GM19438 (cell line): ENCODE results near the gene COX7B2.

Experiments
- ATAC-seq: cut with Tn5 transposase; IDR thresholded peaks from one replicate; pipeline ENCODE4 v1.9.1; 2021; ENCODE audit warnings: low read depth; ENCODE audit not compliant: unreplicated experiment

COX7B2 gene

GRCh38 chr4:46894826-46895225 lies 14.2 kb downstream of the COX7B2 start:
- no peak for ATAC-seq

DNA sequence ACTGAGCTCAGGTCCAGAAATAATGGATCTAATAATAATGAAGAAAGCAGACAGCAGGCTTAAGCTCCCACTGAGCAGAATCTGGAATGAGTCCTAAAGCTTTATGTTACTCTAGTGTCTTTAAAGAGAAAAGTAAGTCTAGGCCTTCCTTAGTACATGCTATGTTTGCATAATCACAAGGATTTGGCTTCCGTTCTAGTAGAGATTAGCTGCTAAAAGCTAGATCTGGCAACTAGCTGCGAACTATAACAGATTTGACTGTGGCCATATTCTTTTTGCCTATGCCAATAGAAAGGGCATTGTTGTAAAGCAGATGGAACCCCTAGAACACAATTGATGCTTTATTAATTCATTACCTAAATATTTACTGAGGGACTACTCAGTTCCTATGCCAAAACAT lies 19.0 kb downstream of the COX7B2 start:
- no peak for ATAC-seq

DNA sequence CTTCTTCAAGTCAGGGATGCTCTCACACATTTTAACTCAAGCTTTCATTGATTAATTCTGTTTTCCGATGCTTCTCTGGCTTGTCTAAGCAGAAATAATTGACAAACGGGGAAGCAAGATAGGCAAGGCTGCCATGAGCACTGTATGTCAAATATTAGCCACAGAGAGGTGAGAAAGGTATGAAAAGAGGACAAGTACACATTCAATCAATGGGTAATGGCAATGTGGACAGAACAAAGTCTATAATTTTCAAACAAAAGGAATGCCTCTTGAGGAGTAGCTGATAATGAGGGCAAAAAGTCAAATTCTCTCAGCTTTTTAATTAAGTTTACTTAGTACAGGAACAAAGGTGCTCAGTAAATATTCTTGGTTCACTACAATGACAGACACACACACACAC lies 19.6 kb downstream of the COX7B2 start:
- ATAC-seq = no peak

DNA sequence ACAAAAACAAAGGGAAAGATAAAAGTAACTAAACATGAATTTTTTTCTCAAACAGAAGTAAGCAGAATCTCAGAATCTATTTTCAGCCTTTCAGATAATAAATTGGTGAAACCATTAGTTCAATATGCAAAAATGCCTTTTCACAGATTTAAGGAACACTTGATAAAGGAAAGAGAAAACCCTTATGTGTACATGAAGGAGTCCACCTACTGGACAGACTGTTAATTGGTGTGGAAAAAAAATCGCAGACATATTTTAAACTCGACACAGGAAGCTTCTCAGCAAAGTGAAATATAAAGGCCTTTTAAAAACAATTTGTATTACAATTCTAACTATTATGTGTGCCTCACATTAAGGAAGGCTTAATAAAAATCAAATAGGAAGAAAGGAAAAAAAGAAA lies 22.3 kb downstream of the COX7B2 start:
- no peak for ATAC-seq

GRCh38 chr4:46878641-46879040 lies 30.4 kb downstream of the COX7B2 start:
- no peak for ATAC-seq

DNA sequence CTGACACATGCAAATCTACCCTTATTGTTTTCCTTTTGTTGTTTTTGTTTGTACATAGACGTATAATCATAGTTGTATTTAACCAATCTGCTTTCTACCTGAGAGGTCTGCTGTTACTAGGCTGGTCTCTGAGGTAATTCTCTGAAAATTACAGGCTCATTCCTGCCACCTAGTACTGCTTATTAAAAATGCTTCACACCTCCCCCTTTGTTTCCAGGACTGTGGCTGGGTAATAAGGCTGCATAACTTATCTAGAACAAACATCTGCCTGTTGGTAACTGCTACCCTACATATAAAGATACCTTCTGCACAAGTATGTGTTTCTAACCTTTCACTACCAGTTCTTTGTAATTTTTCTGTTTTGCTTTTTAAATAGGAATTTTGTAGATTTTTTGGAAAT lies 34.2 kb downstream of the COX7B2 start:
- ATAC-seq = no peak

- ATAC-seq = no peak
Observed at GRCh38 chr4:46870411-46870810, 38.6 kb downstream of the COX7B2 start.

DNA sequence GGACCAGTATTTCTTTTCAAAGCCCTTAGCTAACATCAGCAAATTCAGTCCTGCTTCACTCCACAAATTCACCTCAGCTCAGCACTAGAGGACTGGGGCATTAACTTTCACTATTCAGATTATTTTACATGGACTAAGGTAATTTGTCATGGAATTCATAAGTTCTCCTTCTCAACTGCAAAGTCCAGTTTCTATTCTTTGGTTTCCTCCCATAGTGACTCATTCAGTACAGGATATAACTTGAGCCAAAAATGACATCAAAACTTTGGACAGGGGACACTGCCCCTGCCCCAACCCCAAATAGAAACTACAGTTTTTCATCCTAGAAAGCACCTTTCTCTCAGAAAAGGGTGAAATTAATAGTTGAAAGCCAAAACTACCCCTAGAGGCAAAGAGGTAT lies 52.7 kb downstream of the COX7B2 start:
- no peak for ATAC-seq

GRCh38 chr4:46852800-46853199 lies 56.2 kb downstream of the COX7B2 start:
- ATAC-seq = no peak

- no peak for ATAC-seq
Observed at GRCh38 chr4:46850026-46850425, 59.0 kb downstream of the COX7B2 start.

DNA sequence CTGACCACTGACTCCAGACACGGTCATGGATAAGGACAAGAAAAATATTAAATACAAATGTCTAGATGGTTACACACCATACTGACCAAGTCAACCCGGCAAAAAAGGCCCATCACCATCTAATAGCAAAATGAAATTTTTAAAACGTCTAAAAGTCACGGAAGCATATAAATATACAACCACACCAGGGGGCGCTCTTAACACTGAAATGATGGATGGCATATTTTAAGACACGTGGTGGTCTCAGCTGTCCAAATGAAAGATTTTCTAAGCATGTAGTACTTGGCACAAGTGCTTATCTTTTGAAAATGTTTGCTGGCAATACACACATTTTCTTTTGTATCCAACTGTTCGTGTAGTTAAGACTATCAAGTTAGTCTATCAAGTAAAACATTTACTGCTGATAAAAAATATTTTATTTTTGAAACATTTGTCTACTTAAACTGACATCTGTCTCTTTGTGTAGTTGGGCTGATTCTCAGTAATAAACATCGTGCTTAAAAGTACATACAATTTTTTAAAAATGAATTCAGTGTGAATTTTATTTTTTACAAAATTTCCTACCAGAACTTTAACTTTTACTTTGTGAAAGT lies 64.6 kb downstream of the COX7B2 start:
- ATAC-seq = no peak

DNA sequence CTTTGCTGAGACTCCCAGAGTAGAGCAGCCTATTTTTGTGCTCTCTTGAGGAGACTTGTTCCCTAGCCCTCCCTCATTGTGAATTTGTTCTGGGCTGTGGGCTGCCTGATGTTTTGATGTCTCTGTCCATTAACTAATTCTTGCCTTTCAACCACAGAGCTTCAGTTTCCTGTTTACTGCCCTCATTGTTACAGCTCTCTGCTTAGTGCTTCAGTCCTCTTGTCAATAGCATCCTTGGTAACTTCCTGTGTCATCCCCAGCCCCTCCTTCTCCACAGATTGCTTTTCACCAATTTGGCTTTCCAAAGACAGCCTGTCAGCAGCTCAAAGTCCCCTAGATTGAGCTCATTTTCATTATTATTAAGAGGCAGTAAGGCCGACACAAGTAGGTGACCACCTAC lies 69.9 kb downstream of the COX7B2 start:
- no peak for ATAC-seq

DNA sequence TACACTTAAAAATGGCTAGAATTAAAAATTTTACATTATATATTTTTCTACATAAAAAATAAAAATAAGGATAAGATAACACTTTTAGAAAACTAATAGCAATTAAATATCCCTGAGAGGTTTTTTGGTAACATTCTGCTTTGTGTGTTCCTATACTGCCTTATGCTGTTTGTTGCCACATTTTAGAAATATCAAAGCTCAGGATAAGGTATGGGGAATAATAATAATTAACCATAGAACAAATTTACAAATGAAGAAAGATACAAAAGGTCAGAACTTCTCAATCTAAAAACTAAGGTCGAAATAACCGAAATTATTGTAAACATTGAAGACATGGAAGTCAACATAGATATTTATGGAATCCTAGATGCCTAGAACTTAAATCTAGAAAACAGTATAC lies 71.4 kb downstream of the COX7B2 start:
- no peak for ATAC-seq

DNA sequence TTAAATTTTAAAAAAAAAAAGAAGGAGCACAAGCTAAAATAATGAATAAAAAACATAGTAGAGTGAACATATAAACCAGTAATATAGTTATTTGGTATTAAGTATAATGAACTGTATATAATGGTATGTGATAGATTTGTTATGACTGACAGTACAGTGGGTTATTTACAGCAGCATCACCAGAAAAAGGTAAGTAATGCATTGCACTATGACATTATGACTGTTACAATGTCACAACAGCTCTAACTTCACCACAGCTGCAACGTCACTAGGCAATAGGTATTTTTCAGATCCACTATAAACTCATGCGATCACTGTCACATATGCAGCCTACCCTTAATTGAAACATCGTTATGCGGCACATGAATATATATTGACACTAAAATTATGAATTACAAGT lies 72.5 kb downstream of the COX7B2 start:
- no peak for ATAC-seq

- no peak for ATAC-seq
Observed at GRCh38 chr4:46830971-46831454, 78.0 kb downstream of the COX7B2 start.

DNA sequence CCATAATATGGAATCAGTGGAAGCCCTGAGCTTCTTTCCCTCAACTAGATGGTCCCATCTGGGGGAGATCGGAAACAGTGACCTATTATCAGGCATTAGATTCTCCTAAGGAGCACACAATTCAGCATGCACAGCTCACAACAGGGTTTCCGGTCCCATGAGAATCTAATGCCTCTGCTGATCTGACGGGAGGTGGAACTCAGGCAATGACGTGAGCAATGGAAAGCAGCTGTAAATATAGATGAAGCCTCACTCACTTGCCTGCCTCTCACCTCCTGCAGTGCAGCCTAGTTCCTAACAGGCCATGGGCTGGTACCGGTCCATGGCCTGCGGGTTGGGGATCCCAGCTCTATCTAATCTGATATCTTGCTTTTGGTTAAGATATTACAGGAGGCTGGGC lies 88.9 kb downstream of the COX7B2 start:
- no peak for ATAC-seq

DNA sequence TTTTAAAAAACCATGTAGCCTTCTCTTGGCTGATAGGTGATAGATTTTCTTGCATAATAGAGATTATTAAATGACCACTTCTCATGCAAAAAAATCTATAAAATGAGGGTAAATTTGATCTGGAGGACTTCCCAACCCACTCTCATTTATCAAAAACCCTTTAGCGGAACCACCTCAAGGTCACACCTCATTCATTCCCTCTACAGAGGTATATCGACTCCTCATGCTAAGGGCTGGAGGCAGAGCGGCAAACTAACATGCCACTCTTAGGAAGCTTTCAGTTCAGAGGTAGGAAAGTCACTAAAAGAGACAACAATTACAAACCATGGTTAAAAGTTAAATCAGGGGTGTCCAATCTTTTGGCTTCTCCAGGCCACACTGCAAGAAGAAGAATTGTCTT lies 90.0 kb downstream of the COX7B2 start:
- ATAC-seq = no peak

DNA sequence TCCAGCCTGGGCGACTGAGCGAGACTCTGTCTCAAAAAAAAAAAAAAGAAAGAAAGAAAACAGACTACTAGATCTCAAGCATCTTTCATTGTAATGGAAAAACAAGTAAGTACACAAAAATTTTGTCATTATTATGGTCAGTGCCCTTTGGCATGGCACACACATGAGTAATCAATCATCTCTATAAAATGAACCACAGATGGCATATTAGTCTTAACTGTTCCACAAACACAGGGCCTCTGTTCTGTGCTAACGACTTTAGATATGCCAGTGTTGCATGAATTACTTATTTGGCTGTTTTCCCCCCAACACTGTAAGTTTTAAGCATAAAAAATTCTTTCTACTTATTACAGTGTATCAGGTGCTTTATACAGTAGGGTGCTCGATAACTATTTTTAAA lies 90.4 kb downstream of the COX7B2 start:
- no peak for ATAC-seq

GRCh38 chr4:46817806-46818205 lies 91.2 kb downstream of the COX7B2 start:
- no peak for ATAC-seq

GRCh38 chr4:46804781-46805413 lies 104.1 kb downstream of the COX7B2 start:
- ATAC-seq = no peak

GRCh38 chr4:46793036-46793435 lies 116.0 kb downstream of the COX7B2 start:
- ATAC-seq = no peak

DNA sequence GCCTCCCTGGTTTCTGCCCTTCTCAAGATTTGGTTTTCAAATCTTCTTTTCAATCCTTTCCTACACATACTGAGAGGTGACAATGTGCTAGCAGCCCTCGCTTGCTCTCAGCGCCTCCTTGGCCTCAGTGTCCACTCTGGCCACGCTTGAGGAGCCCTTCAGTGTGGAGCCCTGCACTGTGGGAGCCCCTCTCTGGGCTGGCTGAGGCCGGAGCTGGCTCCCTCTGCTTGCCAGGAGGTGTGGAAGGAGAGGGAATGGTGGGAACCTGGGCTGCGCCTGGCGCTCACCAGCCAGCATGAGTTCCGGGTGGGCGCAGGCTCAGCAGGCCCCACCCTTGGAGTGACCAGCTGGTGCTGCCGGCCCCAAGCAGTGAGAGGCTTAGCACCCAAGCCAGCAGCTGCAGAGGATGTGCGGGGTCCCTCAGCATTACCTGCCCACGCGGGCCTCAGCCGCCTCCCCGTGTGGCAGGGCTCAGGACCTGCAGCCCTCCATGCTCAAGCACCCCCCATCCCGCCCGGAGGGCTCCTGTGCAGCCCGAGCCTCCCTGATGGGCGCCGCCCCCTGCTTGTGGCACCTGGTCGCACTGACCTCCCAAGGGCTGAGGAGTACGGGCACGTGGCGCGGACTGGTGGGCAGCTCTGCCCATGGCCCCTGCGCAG lies 127.5 kb downstream of the COX7B2 start:
- ATAC-seq = no peak
